HCT116 (cell line): ENCODE measurements around the gene GKN1. TPM values are rescaled to one million over a fixed set of nuclear protein-coding genes. Genes with fewer than 3 reads are reported as not detected.

Experiments used
- ATAC-seq: fragments of 200-7000 bp; cut with Tn5 transposase; 2 replicates; pipeline ENCODE4 v1.9.1; 2020; ENCODE audit warnings: mild to moderate bottlenecking, moderate library complexity
- BruUV-seq: library from RNA; stranded (reverse); fragments of 400-500 nt; replicated peaks from 2 replicates; lab custom pipeline; 2021; lab: Mats Ljungman, UMichigan
- CTCF ChIA-PET: fragments of 300-600 bp; sonication (Branson Sonifier 250); formaldehyde crosslinking; loops from one replicate; lab custom pipeline; 2021; ENCODE audit warnings: antibody characterized with exemption; lab: Charles Lee
- POLR2A ChIA-PET: fragments of 300-600, 350-600 bp; sonication (Branson Sonifier 250); formaldehyde crosslinking; loops from one replicate; lab custom pipeline; 2021; ENCODE audit warnings: antibody characterized with exemption; lab: Charles Lee
- RAD21 ChIA-PET, 2 experiments: fragments of 300-600 bp; sonication (Branson Sonifier 250); formaldehyde crosslinking; loops; one replicate each; lab custom pipeline; 2023; ENCODE audit warnings: low total read pairs in 2 of 2; ENCODE audit not compliant: uncharacterized antibody in 2 of 2, unreplicated experiment in 2 of 2, low non-redundant PET in 1 of 2; lab: Charles Lee
- DNase-seq: peaks from one replicate; pipeline ENCODE4 v3.0.0-alpha.2; 2010; ENCODE audit warnings: low read depth, low spot score
- H2AFZ ChIP-seq: fragments of 200-600 bp; shearing (Covaris generic), sonication (generic); 2 replicates; pipeline ENCODE4 v1.6.1; 2017; ENCODE audit warnings: low read depth, mixed run types, mixed read lengths, antibody characterized with exemption, low read length; ENCODE audit not compliant: poor library complexity, severe bottlenecking
- H3K27ac ChIP-seq: 2 replicates; pipeline ENCODE4 v1.5.1; 2012; ENCODE audit warnings: low read depth, low read length
- H3K27me3 ChIP-seq: fragments of 200-600 bp; sonication (generic); 2 replicates; pipeline ENCODE4 v1.6.1; 2016; ENCODE audit warnings: mixed run types, low read length, mixed read lengths; ENCODE audit not compliant: insufficient read depth
- H3K36me3 ChIP-seq, 2 experiments: fragments of 200-500 bp in 1 of 2; fragments of 200-600 bp in 1 of 2; sonication (Bioruptor generic) in 1 of 2; sonication (generic) in 1 of 2; 2 replicates each; pipeline versions ENCODE4 v1.5.1 to v1.6.1; 2014 to 2016; ENCODE audit warnings: low read length in 2 of 2, inconsistent platforms in 1 of 2, mixed read lengths in 1 of 2, mixed run types in 1 of 2; ENCODE audit not compliant: insufficient read depth in 2 of 2, control insufficient read depth in 1 of 2
- H3K4me1 ChIP-seq, 2 experiments: fragments of 200-600 bp in 1 of 2; sonication (generic) in 1 of 2; 2 replicates each; pipeline versions ENCODE4 v1.5.1 to v1.6.1; 2012 to 2017; ENCODE audit warnings: low read length in 2 of 2, inconsistent platforms in 1 of 2, mild to moderate bottlenecking in 1 of 2, mixed read lengths in 1 of 2, mixed run types in 1 of 2, moderate library complexity in 1 of 2; ENCODE audit not compliant: insufficient read depth in 2 of 2, control insufficient read depth in 1 of 2
- H3K4me2 ChIP-seq: fragments of 200-600 bp; sonication (generic); 2 replicates; pipeline ENCODE4 v1.6.1; 2017; ENCODE audit warnings: mixed run types, low read length, mixed read lengths
- H3K4me3 ChIP-seq, 2 experiments: fragments of 200-600 bp in 1 of 2; sonication (generic) in 1 of 2; replicated peaks in 1 of 2; 2 replicates each; pipeline ENCODE4 v1.5.1; 2011 to 2016; ENCODE audit warnings: low read length in 2 of 2, control low read depth in 1 of 2, low read depth in 1 of 2, mild to moderate bottlenecking in 1 of 2, mixed read lengths in 1 of 2, mixed run types in 1 of 2
- H3K79me2 ChIP-seq: fragments of 200-600 bp; sonication (generic); 2 replicates; pipeline ENCODE4 v1.6.1; 2017; ENCODE audit warnings: mild to moderate bottlenecking, mixed run types, low read length, moderate library complexity, mixed read lengths; ENCODE audit not compliant: insufficient read depth
- H3K9ac ChIP-seq: fragments of 200-600 bp; sonication (generic); 2 replicates; pipeline ENCODE4 v1.6.1; 2016; ENCODE audit warnings: low read length, mixed read lengths
- H3K9me2 ChIP-seq: fragments of 200-600 bp; sonication (generic), shearing (Covaris generic); 2 replicates; pipeline ENCODE4 v1.6.1; 2017; ENCODE audit warnings: mixed run types, mild to moderate bottlenecking, moderate library complexity; ENCODE audit not compliant: insufficient read depth
- H3K9me3 ChIP-seq, 2 experiments: fragments of 200-500 bp in 1 of 2; fragments of 200-600 bp in 1 of 2; sonication (Bioruptor generic) in 1 of 2; sonication (generic) in 1 of 2; 2 replicates each; pipeline ENCODE4 v1.6.1; 2014 to 2017; ENCODE audit warnings: low read length in 2 of 2, mixed read lengths in 2 of 2, inconsistent platforms in 1 of 2, low read depth in 1 of 2, mild to moderate bottlenecking in 1 of 2, mixed run types in 1 of 2, moderate library complexity in 1 of 2; ENCODE audit not compliant: control insufficient read depth in 1 of 2, insufficient read depth in 1 of 2
- H4K20me1 ChIP-seq: fragments of 200-600 bp; sonication (generic), shearing (Covaris generic); 2 replicates; pipeline ENCODE4 v1.6.1; 2017; ENCODE audit warnings: mixed run types, mild to moderate bottlenecking, moderate library complexity; ENCODE audit not compliant: insufficient read depth
- EZH2phosphoT487 ChIP-seq: fragments of 200-600 bp; IDR thresholded peaks from 2 replicates; pipeline ENCODE4 v1.6.1; 2018; ENCODE audit warnings: antibody characterized with exemption, borderline replicate concordance
- FOSL1 ChIP-seq: IDR thresholded peaks from 2 replicates; pipeline ENCODE4 v1.6.1; 2012; ENCODE audit warnings: low read depth
- JUND ChIP-seq: IDR thresholded peaks from 2 replicates; pipeline ENCODE4 v1.6.1; 2012
- POLR2AphosphoS5 ChIP-seq: IDR thresholded peaks from 2 replicates; pipeline ENCODE4 v1.6.1; 2011; ENCODE audit warnings: mild to moderate bottlenecking, low read depth, low read length, moderate library complexity
- RAD21 ChIP-seq: IDR thresholded peaks from 2 replicates; pipeline ENCODE4 v1.6.1; 2012; ENCODE audit warnings: low read depth, mild to moderate bottlenecking
- SIN3A ChIP-seq: IDR thresholded peaks from 2 replicates; pipeline ENCODE4 v1.6.1; 2012; ENCODE audit warnings: low read depth
- SP1 ChIP-seq: IDR thresholded peaks from 2 replicates; pipeline ENCODE4 v1.6.1; 2012; ENCODE audit warnings: low read depth
- SRF ChIP-seq: IDR thresholded peaks from 2 replicates; pipeline ENCODE4 v1.6.1; 2012; ENCODE audit warnings: low read depth
- TCF7L2 ChIP-seq: IDR thresholded peaks from 2 replicates; pipeline ENCODE4 v1.7.0; 2011; ENCODE audit warnings: borderline replicate concordance, inconsistent platforms; ENCODE audit not compliant: insufficient read depth, insufficient read length; ENCODE audit errors: extremely low read depth
- YY1 ChIP-seq: IDR thresholded peaks from 2 replicates; pipeline ENCODE4 v1.6.1; 2011; ENCODE audit warnings: low read length, low read depth, moderate library complexity, mild to moderate bottlenecking; ENCODE audit not compliant: insufficient replicate concordance; ENCODE audit errors: extremely low read depth
- ZNF274 ChIP-seq: fragments of 200-500 bp; sonication (Bioruptor generic); IDR thresholded peaks from 2 replicates; pipeline ENCODE4 v1.6.1; 2014; ENCODE audit warnings: mild to moderate bottlenecking, low read depth, low read length, inconsistent platforms
- intact Hi-C: fragments of 100-400 bp; cut with micrococcal nuclease; formaldehyde crosslinking; loops from 2 replicates; pipeline ENCODE4 v1.10.0; 2022
- total RNA-seq: library from RNA; stranded (reverse); gene quantifications from one replicate; pipeline ENCODE4 v1.2.1, GENCODE V29; 2021; ENCODE audit not compliant: unreplicated experiment
- TF ChIP-seq, protein P1 (sequence below): IDR thresholded peaks from 2 replicates; pipeline ENCODE4 v1.6.1; 2012
- TF ChIP-seq, protein P2 (sequence below): IDR thresholded peaks from 2 replicates; pipeline ENCODE4 v1.6.1; 2011; ENCODE audit warnings: mild to moderate bottlenecking, low read length, moderate library complexity; ENCODE audit not compliant: insufficient replicate concordance; ENCODE audit errors: extremely low read depth
- TF ChIP-seq, protein P3 (sequence below): IDR thresholded peaks from 2 replicates; pipeline ENCODE4 v1.6.1; 2012

Gene GKN1
- total RNA-seq, 1 experiment from 2014 or later: not detected

DNA sequence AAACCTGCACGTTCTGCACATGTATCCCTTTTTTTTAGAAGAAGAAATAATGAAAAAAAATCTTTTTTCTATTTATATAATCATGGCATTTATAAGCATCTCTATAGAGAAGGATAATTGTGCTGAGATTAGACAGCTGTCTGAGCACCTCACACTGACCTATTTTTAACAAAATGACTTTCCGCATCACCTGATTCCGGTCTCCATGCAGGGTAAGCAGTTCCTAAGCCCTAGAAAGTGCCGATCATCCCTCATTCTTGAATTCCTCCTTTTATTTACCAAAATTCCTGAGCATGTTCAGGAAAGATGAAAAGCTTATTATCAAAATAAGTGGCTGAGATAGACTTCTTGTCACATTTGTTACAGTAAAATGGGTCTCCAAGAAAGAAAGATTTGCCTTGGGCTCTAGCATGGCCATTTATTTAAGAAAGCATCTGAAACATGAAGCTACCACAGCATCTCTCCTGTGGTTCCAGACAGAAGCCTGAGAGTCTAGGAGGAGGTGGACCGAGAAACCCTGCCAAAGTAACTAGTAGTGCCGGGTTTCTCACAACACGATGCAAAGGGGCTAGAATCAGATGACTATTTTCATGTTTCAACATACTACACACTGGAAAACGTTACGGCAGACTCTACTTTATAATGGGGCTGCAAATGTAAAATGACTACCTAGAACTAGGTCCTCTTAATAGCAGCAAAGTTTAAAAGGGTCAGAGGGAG lies 670 bp downstream of the GKN1 start:
- TF ChIP-seq ZNF274: no peak
- no peak for TF ChIP-seq SIN3A
- no peak for TF ChIP-seq RAD21
- TF ChIP-seq POLR2AphosphoS5: no peak
- TF ChIP-seq, protein P1, sequence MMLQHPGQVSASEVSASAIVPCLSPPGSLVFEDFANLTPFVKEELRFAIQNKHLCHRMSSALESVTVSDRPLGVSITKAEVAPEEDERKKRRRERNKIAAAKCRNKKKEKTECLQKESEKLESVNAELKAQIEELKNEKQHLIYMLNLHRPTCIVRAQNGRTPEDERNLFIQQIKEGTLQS: no peak
- no peak for TF ChIP-seq SP1
- no peak for TF ChIP-seq EZH2phosphoT487
- TF ChIP-seq, protein P2, sequence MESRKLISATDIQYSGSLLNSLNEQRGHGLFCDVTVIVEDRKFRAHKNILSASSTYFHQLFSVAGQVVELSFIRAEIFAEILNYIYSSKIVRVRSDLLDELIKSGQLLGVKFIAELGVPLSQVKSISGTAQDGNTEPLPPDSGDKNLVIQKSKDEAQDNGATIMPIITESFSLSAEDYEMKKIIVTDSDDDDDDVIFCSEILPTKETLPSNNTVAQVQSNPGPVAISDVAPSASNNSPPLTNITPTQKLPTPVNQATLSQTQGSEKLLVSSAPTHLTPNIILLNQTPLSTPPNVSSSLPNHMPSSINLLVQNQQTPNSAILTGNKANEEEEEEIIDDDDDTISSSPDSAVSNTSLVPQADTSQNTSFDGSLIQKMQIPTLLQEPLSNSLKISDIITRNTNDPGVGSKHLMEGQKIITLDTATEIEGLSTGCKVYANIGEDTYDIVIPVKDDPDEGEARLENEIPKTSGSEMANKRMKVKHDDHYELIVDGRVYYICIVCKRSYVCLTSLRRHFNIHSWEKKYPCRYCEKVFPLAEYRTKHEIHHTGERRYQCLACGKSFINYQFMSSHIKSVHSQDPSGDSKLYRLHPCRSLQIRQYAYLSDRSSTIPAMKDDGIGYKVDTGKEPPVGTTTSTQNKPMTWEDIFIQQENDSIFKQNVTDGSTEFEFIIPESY: no peak
- no peak for TF ChIP-seq JUND
- no peak for TF ChIP-seq TCF7L2
- no peak for TF ChIP-seq YY1
- no peak for TF ChIP-seq FOSL1
- TF ChIP-seq SRF: no peak
- TF ChIP-seq, protein P3, sequence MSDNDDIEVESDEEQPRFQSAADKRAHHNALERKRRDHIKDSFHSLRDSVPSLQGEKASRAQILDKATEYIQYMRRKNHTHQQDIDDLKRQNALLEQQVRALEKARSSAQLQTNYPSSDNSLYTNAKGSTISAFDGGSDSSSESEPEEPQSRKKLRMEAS: no peak
- Histone ChIP-seq H3K27me3 (no peaks in the 10 kb centered on the region), H3K4me3 (no peak overlapping the region), H3K4me2 (no peak overlapping the region), H3K9me2 (no peaks in the 10 kb centered on the region), H4K20me1 (no peaks in the 10 kb centered on the region), H3K36me3 (no peaks in the 10 kb centered on the region), H2AFZ (no peak overlapping the region), H3K4me1 (peaks cover 0 to 14% of the 10 kb centered on the region in 2 experiments; a peak in 2 of 4 replicates), H3K27ac (no peak overlapping the region), H3K79me2 (no peaks in the 10 kb centered on the region), H3K9me3 (no peaks in the 10 kb centered on the region), H3K9ac (no peak overlapping the region)
- DNase-seq (no peak), ATAC-seq (no peak)
- no TSS peak for BruUV-seq
- RAD21 ChIA-PET: no interaction called here
- POLR2A ChIA-PET: no interaction called here
- CTCF ChIA-PET: interaction anchor here (2.0 kb wide), 1 partner anchor 32 kb away, joined by 4 read pairs; no protein-coding TSS in a partner anchor
- intact Hi-C loops: no loop called here
